Measurements from ENCODE around the gene MAGEB16.

DNA sequence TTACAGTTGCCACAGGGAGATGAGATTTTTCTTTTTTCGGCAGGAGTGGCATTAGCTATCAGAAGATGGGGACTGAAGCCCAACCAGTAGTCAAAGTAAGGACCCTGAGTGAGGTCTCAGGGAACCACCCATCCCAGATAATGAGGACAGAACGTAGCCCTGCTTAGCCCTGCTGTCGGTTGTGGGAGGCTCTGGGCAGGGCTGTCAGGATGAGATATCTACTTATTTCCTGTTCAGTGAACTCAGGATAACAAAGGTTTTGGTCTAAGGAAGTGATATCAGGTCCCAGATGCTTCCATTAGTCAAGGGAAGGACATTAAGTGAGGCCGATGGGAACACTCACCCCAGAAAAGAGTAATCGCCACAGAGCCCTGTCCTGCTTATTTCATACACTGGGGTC lies 2.3 kb downstream of the MAGEB16 start:
- TF ChIP-seq, protein P1, sequence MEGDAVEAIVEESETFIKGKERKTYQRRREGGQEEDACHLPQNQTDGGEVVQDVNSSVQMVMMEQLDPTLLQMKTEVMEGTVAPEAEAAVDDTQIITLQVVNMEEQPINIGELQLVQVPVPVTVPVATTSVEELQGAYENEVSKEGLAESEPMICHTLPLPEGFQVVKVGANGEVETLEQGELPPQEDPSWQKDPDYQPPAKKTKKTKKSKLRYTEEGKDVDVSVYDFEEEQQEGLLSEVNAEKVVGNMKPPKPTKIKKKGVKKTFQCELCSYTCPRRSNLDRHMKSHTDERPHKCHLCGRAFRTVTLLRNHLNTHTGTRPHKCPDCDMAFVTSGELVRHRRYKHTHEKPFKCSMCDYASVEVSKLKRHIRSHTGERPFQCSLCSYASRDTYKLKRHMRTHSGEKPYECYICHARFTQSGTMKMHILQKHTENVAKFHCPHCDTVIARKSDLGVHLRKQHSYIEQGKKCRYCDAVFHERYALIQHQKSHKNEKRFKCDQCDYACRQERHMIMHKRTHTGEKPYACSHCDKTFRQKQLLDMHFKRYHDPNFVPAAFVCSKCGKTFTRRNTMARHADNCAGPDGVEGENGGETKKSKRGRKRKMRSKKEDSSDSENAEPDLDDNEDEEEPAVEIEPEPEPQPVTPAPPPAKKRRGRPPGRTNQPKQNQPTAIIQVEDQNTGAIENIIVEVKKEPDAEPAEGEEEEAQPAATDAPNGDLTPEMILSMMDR (conservative IDR thresholded peaks at IDR 0.05; ENCODE audit: low read length) = no peak
- no peak for TF ChIP-seq EZH2phosphoT487 (IDR thresholded peaks at IDR 0.05; ENCODE audit: borderline replicate concordance)
